ENCODE measurements around the gene NDUFA11. TPM values are rescaled to one million over a fixed set of nuclear protein-coding genes. Genes with fewer than 3 reads are reported as not detected.

The NDUFA11 gene
- polyA plus RNA-seq, 6 donors from 2014 or later = 288 to 317 (median 302) TPM

GRCh38 chr19:5940260-5941208 is 36.9 kb upstream of the NDUFA11 start:
- DNase-seq (no peak), ATAC-seq (ENCODE audit: low read depth in 2 of 2) (no peak)
- H3K27ac Mint-ChIP-seq = peak overlapping the region in 3 of 6 donors; percentile 51 to 76 (median 61)
- peaks cover 0 to 9% of the 10 kb centered on the region in 2 donors for H3K36me3 Mint-ChIP-seq
- H3K27me3 Mint-ChIP-seq = no peaks in the 10 kb centered on the region
- H3K9me3 Mint-ChIP-seq = no peaks in the 10 kb centered on the region
- H3K4me1 Mint-ChIP-seq = peaks cover 11 to 17% (median 13%) of the 10 kb centered on the region in 3 donors
- no peak overlapping the region for H3K4me3 Mint-ChIP-seq

GRCh38 chr19:5937550-5937949 is 34.0 kb upstream of the NDUFA11 start:
- DNase-seq (no peak), ATAC-seq (ENCODE audit: low read depth in 2 of 2) (no peak)
- H3K27me3 Mint-ChIP-seq = no peaks in the 10 kb centered on the region
- no peaks in the 10 kb centered on the region for H3K9me3 Mint-ChIP-seq
- peak overlapping the region in 2 of 6 donors; percentile 42 to 52 for H3K27ac Mint-ChIP-seq
- peak overlapping the region in 1 of 8 donors; percentile 39 for H3K4me3 Mint-ChIP-seq
- peaks cover 0 to 5% (median 3%) of the 10 kb centered on the region in 3 donors for H3K4me1 Mint-ChIP-seq
- peaks cover 0 to 9% of the 10 kb centered on the region in 2 donors for H3K36me3 Mint-ChIP-seq

GRCh38 chr19:5936292-5936592 is 32.7 kb upstream of the NDUFA11 start:
- no peak overlapping the region for H3K4me3 Mint-ChIP-seq
- peak overlapping the region in 1 of 6 donors; percentile 41 for H3K27ac Mint-ChIP-seq
- peaks cover 0 to 8% (median 3%) of the 10 kb centered on the region in 3 donors for H3K4me1 Mint-ChIP-seq
- H3K9me3 Mint-ChIP-seq = no peaks in the 10 kb centered on the region
- ATAC-seq (ENCODE audit: low read depth in 2 of 2) (no peak), DNase-seq (no peak)
- peaks cover 0 to 9% of the 10 kb centered on the region in 2 donors for H3K36me3 Mint-ChIP-seq
- H3K27me3 Mint-ChIP-seq = no peaks in the 10 kb centered on the region

- H3K27me3 Mint-ChIP-seq = no peaks in the 10 kb centered on the region
- no peak for ATAC-seq (ENCODE audit: low read depth in 2 of 2)
- peak overlapping the region in 3 of 6 donors; percentile 37 to 63 (median 41) for H3K27ac Mint-ChIP-seq
Observed at GRCh38 chr19:5935473-5936291, 32.1 kb upstream of the NDUFA11 start.

GRCh38 chr19:5934774-5935472 is 31.3 kb upstream of the NDUFA11 start:
- no peak overlapping the region for H3K4me3 Mint-ChIP-seq
- no peak overlapping the region for H3K27ac Mint-ChIP-seq
- ATAC-seq (ENCODE audit: low read depth in 2 of 2) (no peak), DNase-seq (no peak)
- H3K9me3 Mint-ChIP-seq = no peaks in the 10 kb centered on the region
- H3K27me3 Mint-ChIP-seq = no peaks in the 10 kb centered on the region
- H3K36me3 Mint-ChIP-seq = peaks cover 0 to 9% of the 10 kb centered on the region in 2 donors
- H3K4me1 Mint-ChIP-seq = peaks cover 0 to 9% (median 3%) of the 10 kb centered on the region in 3 donors

More at GRCh38 chr19:5935473-5936291, 32.1 kb upstream of the NDUFA11 start:
- Mint-ChIP-seq H3K36me3 (peaks cover 0 to 9% of the 10 kb centered on the region in 2 donors), H3K4me3 (peak overlapping the region in 1 of 8 donors; percentile 25), H3K4me1 (peaks cover 0 to 9% (median 3%) of the 10 kb centered on the region in 3 donors), H3K9me3 (no peaks in the 10 kb centered on the region)
- DNase-seq = no peak

GRCh38 chr19:5934069-5934401 is 30.4 kb upstream of the NDUFA11 start:
- Mint-ChIP-seq H3K4me3 (no peak overlapping the region), H3K36me3 (peaks cover 0 to 9% of the 10 kb centered on the region in 2 donors), H3K27me3 (no peaks in the 10 kb centered on the region), H3K4me1 (peaks cover 0 to 9% (median 3%) of the 10 kb centered on the region in 3 donors), H3K27ac (no peak overlapping the region), H3K9me3 (no peaks in the 10 kb centered on the region)
- DNase-seq = no peak
- no peak for ATAC-seq (ENCODE audit: low read depth in 2 of 2)

GRCh38 chr19:5933391-5934068 is 29.9 kb upstream of the NDUFA11 start:
- H3K27me3 Mint-ChIP-seq = no peaks in the 10 kb centered on the region
- DNase-seq (no peak), ATAC-seq (ENCODE audit: low read depth in 2 of 2) (no peak)
- no peaks in the 10 kb centered on the region for H3K9me3 Mint-ChIP-seq
- H3K4me1 Mint-ChIP-seq = peaks cover 0 to 9% (median 3%) of the 10 kb centered on the region in 3 donors
- peaks cover 0 to 13% of the 10 kb centered on the region in 2 donors for H3K36me3 Mint-ChIP-seq
- no peak overlapping the region for H3K4me3 Mint-ChIP-seq
- H3K27ac Mint-ChIP-seq = peak overlapping the region in 2 of 6 donors; percentile 74 to 79

- peak overlapping the region in 1 of 6 donors; percentile 74 for H3K27ac Mint-ChIP-seq
- H3K27me3 Mint-ChIP-seq = no peaks in the 10 kb centered on the region
- H3K36me3 Mint-ChIP-seq = peaks cover 0 to 21% of the 10 kb centered on the region in 2 donors
- no peak for ATAC-seq (ENCODE audit: low read depth in 2 of 2)
- no peak overlapping the region for H3K4me3 Mint-ChIP-seq
- no peak for DNase-seq
- H3K4me1 Mint-ChIP-seq = peaks cover 0 to 14% (median 10%) of the 10 kb centered on the region in 3 donors
- H3K9me3 Mint-ChIP-seq = no peaks in the 10 kb centered on the region
Observed at GRCh38 chr19:5932609-5933262, 29.1 kb upstream of the NDUFA11 start.

GRCh38 chr19:5932146-5932545 is 28.6 kb upstream of the NDUFA11 start:
- H3K36me3 Mint-ChIP-seq = peaks cover 0 to 24% of the 10 kb centered on the region in 2 donors
- peaks cover 0 to 15% (median 11%) of the 10 kb centered on the region in 3 donors for H3K4me1 Mint-ChIP-seq
- H3K27ac Mint-ChIP-seq = no peak overlapping the region
- DNase-seq (no peak), ATAC-seq (ENCODE audit: low read depth in 2 of 2) (no peak)
- no peaks in the 10 kb centered on the region for H3K27me3 Mint-ChIP-seq
- no peak overlapping the region for H3K4me3 Mint-ChIP-seq
- H3K9me3 Mint-ChIP-seq = no peaks in the 10 kb centered on the region

GRCh38 chr19:5931251-5931650 is 27.7 kb upstream of the NDUFA11 start:
- Mint-ChIP-seq H3K4me1 (peaks cover 0 to 17% (median 11%) of the 10 kb centered on the region in 3 donors), H3K27ac (no peak overlapping the region), H3K27me3 (no peaks in the 10 kb centered on the region), H3K36me3 (peaks cover 0 to 20% of the 10 kb centered on the region in 2 donors), H3K9me3 (no peaks in the 10 kb centered on the region), H3K4me3 (no peak overlapping the region)
- ATAC-seq (ENCODE audit: low read depth in 2 of 2) = no peak
- no peak for DNase-seq

- peaks cover 0 to 17% (median 11%) of the 10 kb centered on the region in 3 donors for H3K4me1 Mint-ChIP-seq
- DNase-seq (no peak), ATAC-seq (ENCODE audit: low read depth in 2 of 2) (no peak)
- H3K27ac Mint-ChIP-seq = no peak overlapping the region
- H3K36me3 Mint-ChIP-seq = peaks cover 0 to 18% of the 10 kb centered on the region in 2 donors
- H3K4me3 Mint-ChIP-seq = no peak overlapping the region
- no peaks in the 10 kb centered on the region for H3K27me3 Mint-ChIP-seq
- no peaks in the 10 kb centered on the region for H3K9me3 Mint-ChIP-seq
Observed at GRCh38 chr19:5929625-5930024, 26.0 kb upstream of the NDUFA11 start.

- Mint-ChIP-seq H3K9me3 (no peaks in the 10 kb centered on the region), H3K27me3 (no peaks in the 10 kb centered on the region), H3K4me3 (no peak overlapping the region), H3K36me3 (peaks cover 0 to 22% of the 10 kb centered on the region in 2 donors), H3K27ac (peak overlapping the region in 1 of 6 donors; percentile 88), H3K4me1 (peaks cover 0 to 16% (median 11%) of the 10 kb centered on the region in 3 donors)
- ATAC-seq (ENCODE audit: low read depth in 2 of 2) (no peak), DNase-seq (no peak)
Observed at GRCh38 chr19:5929179-5929578, 25.6 kb upstream of the NDUFA11 start.

Data from naive B cell (primary cell).